ENCODE measurements around the gene ATP11B. TPM values are rescaled to one million over a fixed set of nuclear protein-coding genes. Genes with fewer than 3 reads are reported as not detected.

The ATP11B gene
- total and polyA plus RNA-seq, 9 of the 15 experiments (the other 6 are each of a cell fraction or from before 2014, with no cell fraction given): 11.9 to 68.7 (median 41.8) TPM

GRCh38 chr3:182794455-182795388 lies 1.4 kb downstream of the ATP11B start (continued):
- TF ChIP-seq ARID4B (CRISPR knock-in tag; IDR thresholded peaks at IDR 0.05): peak; percentile 11; the same call in 1 of the 2 replicates
- TF ChIP-seq KDM5B (IDR thresholded peaks at IDR 0.05; ENCODE audit: insufficient replicate concordance, low read depth, low read length): no peak
- TF ChIP-seq SRF (CRISPR knock-in tag; IDR thresholded peaks at IDR 0.05): no peak
- TF ChIP-seq, protein P1, sequence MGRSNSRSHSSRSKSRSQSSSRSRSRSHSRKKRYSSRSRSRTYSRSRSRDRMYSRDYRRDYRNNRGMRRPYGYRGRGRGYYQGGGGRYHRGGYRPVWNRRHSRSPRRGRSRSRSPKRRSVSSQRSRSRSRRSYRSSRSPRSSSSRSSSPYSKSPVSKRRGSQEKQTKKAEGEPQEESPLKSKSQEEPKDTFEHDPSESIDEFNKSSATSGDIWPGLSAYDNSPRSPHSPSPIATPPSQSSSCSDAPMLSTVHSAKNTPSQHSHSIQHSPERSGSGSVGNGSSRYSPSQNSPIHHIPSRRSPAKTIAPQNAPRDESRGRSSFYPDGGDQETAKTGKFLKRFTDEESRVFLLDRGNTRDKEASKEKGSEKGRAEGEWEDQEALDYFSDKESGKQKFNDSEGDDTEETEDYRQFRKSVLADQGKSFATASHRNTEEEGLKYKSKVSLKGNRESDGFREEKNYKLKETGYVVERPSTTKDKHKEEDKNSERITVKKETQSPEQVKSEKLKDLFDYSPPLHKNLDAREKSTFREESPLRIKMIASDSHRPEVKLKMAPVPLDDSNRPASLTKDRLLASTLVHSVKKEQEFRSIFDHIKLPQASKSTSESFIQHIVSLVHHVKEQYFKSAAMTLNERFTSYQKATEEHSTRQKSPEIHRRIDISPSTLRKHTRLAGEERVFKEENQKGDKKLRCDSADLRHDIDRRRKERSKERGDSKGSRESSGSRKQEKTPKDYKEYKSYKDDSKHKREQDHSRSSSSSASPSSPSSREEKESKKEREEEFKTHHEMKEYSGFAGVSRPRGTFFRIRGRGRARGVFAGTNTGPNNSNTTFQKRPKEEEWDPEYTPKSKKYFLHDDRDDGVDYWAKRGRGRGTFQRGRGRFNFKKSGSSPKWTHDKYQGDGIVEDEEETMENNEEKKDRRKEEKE (IDR thresholded peaks at IDR 0.05; ENCODE audit: borderline replicate concordance in 1 of 2, control insufficient read depth in 1 of 2, low read depth in 2 of 2, low read length in 1 of 2): no peak
- TF ChIP-seq SAFB (IDR thresholded peaks at IDR 0.05; ENCODE audit: borderline replicate concordance, low read depth, low read length): no peak
- TF ChIP-seq DPF2 (IDR thresholded peaks at IDR 0.05): peak; percentile 43; the same call in 1 of the 2 replicates
- no peak for TF ChIP-seq ZNF121 (CRISPR knock-in tag; conservative IDR thresholded peaks at IDR 0.05)
- no peak for TF ChIP-seq ZC3H11A (IDR thresholded peaks at IDR 0.05; ENCODE audit: low read depth, low read length)
- TF ChIP-seq THAP7 (CRISPR knock-in tag; IDR thresholded peaks at IDR 0.05): no peak
- no peak for TF ChIP-seq U2AF1 (optimal IDR thresholded peaks at IDR 0.05; ENCODE audit: low read depth, low read length)
- TF ChIP-seq, protein P2, sequence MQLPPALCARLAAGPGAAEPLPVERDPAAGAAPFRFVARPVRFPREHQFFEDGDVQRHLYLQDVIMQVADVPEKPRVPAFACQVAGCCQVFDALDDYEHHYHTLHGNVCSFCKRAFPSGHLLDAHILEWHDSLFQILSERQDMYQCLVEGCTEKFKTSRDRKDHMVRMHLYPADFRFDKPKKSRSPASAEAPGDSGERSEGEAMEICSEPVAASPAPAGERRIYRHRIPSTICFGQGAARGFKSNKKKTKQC (CRISPR knock-in tag; IDR thresholded peaks at IDR 0.05): no peak
- TF ChIP-seq HMBOX1 (IDR thresholded peaks at IDR 0.05): no peak
